ENCODE results near the gene VTN.

Gene VTN

DNA sequence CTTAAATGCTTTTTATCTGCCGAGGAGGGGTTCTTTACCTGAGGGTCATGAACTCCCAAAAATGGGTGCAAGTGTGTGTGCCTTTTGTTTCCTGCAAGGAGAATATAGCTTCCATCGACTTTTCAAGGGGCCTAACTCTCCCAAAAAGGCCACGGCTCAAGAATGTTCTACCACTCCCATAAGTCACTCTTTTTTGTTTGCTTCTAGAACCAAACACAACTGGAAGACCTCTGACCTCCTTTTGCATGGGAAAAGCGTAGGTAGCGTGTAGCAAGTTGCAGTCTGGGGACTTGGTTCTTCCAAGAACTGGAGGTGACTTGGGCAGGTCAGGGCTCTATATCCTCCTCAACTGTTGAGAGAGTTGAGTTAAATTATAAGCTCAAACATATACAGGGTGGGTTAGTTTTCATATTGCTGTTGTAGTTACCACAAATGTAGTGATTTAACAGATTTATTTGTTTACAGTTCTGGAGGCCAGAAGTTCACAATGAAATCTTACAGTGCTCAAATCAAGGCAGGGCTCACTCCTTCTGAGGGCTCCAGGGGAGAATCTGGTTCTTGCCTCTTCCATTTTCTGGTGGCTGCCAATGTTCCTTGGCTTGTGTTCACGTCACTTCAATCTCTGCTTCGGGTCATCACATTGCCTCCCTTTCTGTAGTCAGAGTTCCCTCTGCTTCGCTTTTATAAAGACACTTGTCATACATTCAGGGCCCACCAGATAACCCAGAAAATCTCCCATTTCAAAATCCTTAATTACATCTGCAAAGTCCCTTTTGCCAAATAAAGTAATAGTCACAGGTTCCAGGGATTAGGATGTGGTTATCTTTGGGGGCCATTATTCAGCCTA, 49.7 kb downstream of the VTN start:
- no peak for DNase-seq (ENCODE audit: low spot score)

DNA sequence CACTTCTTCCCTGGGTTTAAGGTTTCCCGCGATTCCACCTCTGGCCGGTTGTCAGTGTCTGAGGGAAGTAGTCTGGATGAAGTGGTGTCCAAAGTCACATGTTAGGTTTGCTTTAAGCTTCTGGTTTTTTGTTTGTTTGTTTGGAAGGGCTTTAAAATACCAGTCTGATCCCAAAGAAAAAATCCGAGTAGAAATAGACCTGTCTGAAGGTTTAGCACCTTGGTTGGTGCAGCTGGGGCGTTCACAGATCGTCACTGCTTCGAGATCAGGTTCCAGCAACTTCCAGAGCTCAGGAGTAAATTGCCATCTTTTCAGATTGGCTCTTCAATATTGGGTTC, 50.5 kb downstream of the VTN start:
- no peak for DNase-seq (ENCODE audit: low spot score)

DNA sequence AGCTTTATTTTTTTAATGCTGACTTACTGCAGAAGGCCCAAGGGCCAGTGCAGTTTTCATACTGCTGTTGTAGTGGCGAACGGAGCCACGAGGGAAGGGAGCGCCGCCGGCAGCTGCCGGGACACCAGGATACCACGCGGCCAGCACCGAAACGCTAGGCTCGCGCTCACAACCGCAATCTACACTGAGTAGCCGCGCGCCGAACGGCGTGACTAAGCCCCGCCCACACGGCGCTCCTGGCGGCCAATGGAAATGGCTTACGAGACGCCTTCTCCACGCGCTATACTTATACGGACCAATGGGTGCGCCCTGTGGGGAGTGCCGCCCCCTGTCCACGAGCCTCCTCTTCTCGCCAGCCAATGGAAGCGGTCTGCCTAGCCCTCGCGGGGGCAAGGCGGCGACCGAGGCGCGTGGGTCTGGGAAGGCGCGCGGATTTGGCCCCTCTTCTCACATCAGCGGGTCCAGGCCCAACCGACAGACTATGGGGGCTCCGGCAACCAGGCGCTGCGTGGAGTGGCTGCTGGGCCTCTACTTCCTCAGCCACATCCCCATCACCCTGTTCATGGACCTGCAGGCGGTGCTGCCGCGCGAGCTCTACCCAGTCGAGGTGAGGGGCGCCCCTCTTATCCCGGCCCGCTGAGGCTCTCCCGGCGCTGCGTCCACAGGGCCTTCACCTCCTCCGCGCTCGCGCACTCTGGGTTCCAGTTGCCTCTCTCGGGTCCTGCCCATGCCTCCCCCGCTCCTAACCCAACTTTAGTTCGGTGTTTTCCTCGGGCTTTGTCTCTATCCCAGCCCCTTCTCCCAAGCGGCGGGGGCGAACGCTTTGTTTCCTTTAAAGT, 51.1 kb downstream of the VTN start, which contains the start of gene TMEM97:
Gene TMEM97 (plus strand): TSS at position 442 of the 839 bp plus-strand sequence. CDS start 40 bp downstream, at position 482.
- peak; percentile 99 for DNase-seq (ENCODE audit: low spot score)

DNA sequence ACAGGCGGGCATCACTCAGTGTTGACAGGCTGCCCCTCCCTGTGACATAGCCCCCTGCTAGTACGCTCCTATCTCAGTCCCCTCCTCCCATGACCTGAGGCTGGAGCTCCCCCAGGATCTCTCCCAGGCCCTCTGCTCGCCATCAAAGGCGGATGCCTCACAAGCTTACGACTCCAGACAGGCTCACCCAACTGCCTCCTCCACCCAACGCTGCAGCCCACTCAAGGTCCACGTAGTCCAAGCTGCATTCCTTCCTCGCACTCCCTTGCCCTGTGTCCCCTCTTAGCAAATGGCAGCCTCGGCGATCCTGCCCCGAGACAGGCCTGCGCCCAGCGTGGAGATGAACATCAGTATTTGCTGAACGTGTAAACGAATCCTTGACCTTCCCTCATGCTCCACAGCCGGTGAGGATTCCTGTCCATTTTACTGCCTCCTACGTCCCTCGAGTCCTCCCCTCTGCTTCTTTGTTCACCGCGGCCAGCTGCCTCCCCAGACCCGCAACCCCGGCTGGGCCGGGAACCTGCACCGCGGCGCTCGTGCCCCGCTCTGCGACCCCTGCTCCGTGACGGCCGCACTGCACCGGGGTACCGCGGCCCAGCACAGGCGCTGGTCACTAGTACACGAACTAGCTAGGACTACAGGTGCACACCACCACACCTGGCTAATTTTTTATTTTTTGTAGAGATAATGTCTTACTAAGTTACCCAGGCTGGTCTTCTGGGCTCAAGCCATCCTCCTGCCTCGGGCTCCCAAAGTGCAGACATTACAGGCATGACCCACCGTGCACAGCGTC, 51.9 kb downstream of the VTN start:
- peak; percentile 61 for DNase-seq (ENCODE audit: low spot score)

All from SK-N-DZ (cell line).